GM21576 (cell line): ENCODE results near the gene GAD1.

ENCODE experiments used
- ATAC-seq: cut with Tn5 transposase; IDR thresholded peaks from one replicate; pipeline ENCODE4 v1.9.1; 2021; ENCODE audit warnings: mild to moderate bottlenecking, moderate library complexity; ENCODE audit not compliant: unreplicated experiment

The GAD1 gene

GRCh38 chr2:170817093-170818035 lies 677 bp downstream of the GAD1 start:
- ATAC-seq: no peak

- ATAC-seq: no peak
Measured at GRCh38 chr2:170818036-170818751, 1.5 kb downstream of the GAD1 start.

- no peak for ATAC-seq
Measured at GRCh38 chr2:170818752-170819470, 2.2 kb downstream of the GAD1 start.

- no peak for ATAC-seq
Measured at GRCh38 chr2:170819680-170820664, 3.3 kb downstream of the GAD1 start.

- ATAC-seq: peak; percentile 53
Measured at GRCh38 chr2:170820757-170821530, 4.3 kb downstream of the GAD1 start.

- ATAC-seq: no peak
Measured at GRCh38 chr2:170821531-170822289, 5.0 kb downstream of the GAD1 start.

GRCh38 chr2:170822290-170823087 lies 5.8 kb downstream of the GAD1 start:
- ATAC-seq: no peak

GRCh38 chr2:170823088-170823897 lies 6.6 kb downstream of the GAD1 start:
- ATAC-seq: no peak

GRCh38 chr2:170823898-170824215 lies 7.2 kb downstream of the GAD1 start:
- no peak for ATAC-seq

GRCh38 chr2:170824526-170825015 lies 7.9 kb downstream of the GAD1 start:
- ATAC-seq: no peak

GRCh38 chr2:170827841-170828532 lies 11.3 kb downstream of the GAD1 start:
- no peak for ATAC-seq

GRCh38 chr2:170828533-170828916 lies 11.8 kb downstream of the GAD1 start:
- ATAC-seq: no peak

- ATAC-seq: no peak
Measured at GRCh38 chr2:170829036-170829435, 12.3 kb downstream of the GAD1 start.

GRCh38 chr2:170830166-170830565 lies 13.5 kb downstream of the GAD1 start:
- no peak for ATAC-seq

GRCh38 chr2:170831115-170831514 lies 14.4 kb downstream of the GAD1 start:
- no peak for ATAC-seq

GRCh38 chr2:170836027-170836426 lies 19.3 kb downstream of the GAD1 start:
- ATAC-seq: no peak
